GM12872 (cell line): ENCODE data around the gene TMEM63C.

Source experiments
- CTCF ChIP-seq: IDR thresholded peaks from 3 replicates; pipeline ENCODE4 v1.5.1; 2011; ENCODE audit warnings: low read depth, mild to moderate bottlenecking, low read length, moderate library complexity; ENCODE audit not compliant: insufficient read depth

TMEM63C gene

GRCh38 chr14:77203611-77204458, 22.2 kb downstream of the TMEM63C start:
- TF ChIP-seq CTCF, result no peak

GRCh38 chr14:77204459-77204771, 22.8 kb downstream of the TMEM63C start:
- no peak for TF ChIP-seq CTCF

GRCh38 chr14:77204907-77205306, 23.3 kb downstream of the TMEM63C start:
- no peak for TF ChIP-seq CTCF

- no peak for TF ChIP-seq CTCF
These were observed 24.0 kb downstream of the TMEM63C start for GRCh38 chr14:77205566-77205965.

- TF ChIP-seq CTCF, result no peak
These were observed 24.7 kb downstream of the TMEM63C start for GRCh38 chr14:77206261-77206824.

- TF ChIP-seq CTCF, result no peak
These were observed 25.3 kb downstream of the TMEM63C start for GRCh38 chr14:77206877-77207389.

- no peak for TF ChIP-seq CTCF
These were observed 26.8 kb downstream of the TMEM63C start for GRCh38 chr14:77208291-77208978.
